ENCODE data around the gene PRDM4. TPM values are rescaled to one million over a fixed set of nuclear protein-coding genes. Genes with fewer than 3 reads are reported as not detected.

Gene PRDM4
- total and polyA plus RNA-seq, 2 of the 13 experiments (the other 11 are each of a cell fraction or from before 2014, with no cell fraction given), result 9.9 to 15.3 TPM

- TF ChIP-seq TCF7 (IDR thresholded peaks at IDR 0.05; ENCODE audit: low read depth) (no peak), HNF4G (IDR thresholded peaks at IDR 0.05; ENCODE audit: borderline replicate concordance, low read depth, low read length) (peak; percentile 89), HNF4G (CRISPR knock-in tag; IDR thresholded peaks at IDR 0.05; ENCODE audit: borderline replicate concordance, low read depth) (peak; percentile 84; the same call in 1 of the 2 replicates), MIXL1 (CRISPR knock-in tag; IDR thresholded peaks at IDR 0.05) (0 out of 2 replicates have a peak, but pooled peaks have one; percentile 25), ZNF432 (CRISPR knock-in tag; IDR thresholded peaks at IDR 0.05; ENCODE audit: borderline replicate concordance) (no peak), TARDBP (CRISPR knock-in tag; IDR thresholded peaks at IDR 0.05) (no peak), ZNF30 (CRISPR knock-in tag; IDR thresholded peaks at IDR 0.05) (no peak), NFYC (CRISPR knock-in tag; IDR thresholded peaks at IDR 0.05) (no peak), CAMTA2 (CRISPR knock-in tag; IDR thresholded peaks at IDR 0.05; ENCODE audit: borderline replicate concordance) (no peak), MIER3 (CRISPR knock-in tag; IDR thresholded peaks at IDR 0.05; ENCODE audit: borderline replicate concordance) (peak; percentile 25; the same call in 1 of the 2 replicates), RAD21 (CRISPR knock-in tag; IDR thresholded peaks at IDR 0.05) (peak; percentile 16; the same call in 1 of the 2 replicates), FOXC1 (CRISPR knock-in tag; IDR thresholded peaks at IDR 0.05; ENCODE audit: borderline replicate concordance) (no peak), MLX (CRISPR knock-in tag; IDR thresholded peaks at IDR 0.05) (peak; percentile 87), ZNF34 (CRISPR knock-in tag; IDR thresholded peaks at IDR 0.05; ENCODE audit: borderline replicate concordance) (no peak), NFATC3 (CRISPR knock-in tag; IDR thresholded peaks at IDR 0.05) (no peak), SRF (IDR thresholded peaks at IDR 0.05; ENCODE audit: low read depth, low read length) (no peak), ZBTB44 (CRISPR knock-in tag; IDR thresholded peaks at IDR 0.05) (no peak), CBX5 (CRISPR knock-in tag; IDR thresholded peaks at IDR 0.05; ENCODE audit: borderline replicate concordance) (no peak), GATA4 (IDR thresholded peaks at IDR 0.05; ENCODE audit: borderline replicate concordance, low read depth) (no peak), TBX2 (CRISPR knock-in tag; IDR thresholded peaks at IDR 0.05; ENCODE audit: borderline replicate concordance) (peak; percentile 29; the same call in 1 of the 2 replicates), ZNF331 (CRISPR knock-in tag; IDR thresholded peaks at IDR 0.05) (0 out of 2 replicates have a peak, but pooled peaks have one; percentile 30), ZNF260 (CRISPR knock-in tag; IDR thresholded peaks at IDR 0.05; ENCODE audit: borderline replicate concordance, low read depth) (no peak), YY1 (IDR thresholded peaks at IDR 0.05; ENCODE audit: insufficient read depth, insufficient replicate concordance, low read depth, low read length) (no peak), MYPOP (CRISPR knock-in tag; IDR thresholded peaks at IDR 0.05) (no peak), ZNF660 (CRISPR knock-in tag; IDR thresholded peaks at IDR 0.05; ENCODE audit: borderline replicate concordance, low read depth) (no peak), CENPT (CRISPR knock-in tag; IDR thresholded peaks at IDR 0.05; ENCODE audit: low read depth) (no peak), ZBTB33 (CRISPR knock-in tag; IDR thresholded peaks at IDR 0.05) (no peak), JUNB (CRISPR knock-in tag; IDR thresholded peaks at IDR 0.05; ENCODE audit: borderline replicate concordance) (no peak)
Observed at GRCh38 chr12:107684990-107685359, 76.0 kb downstream of the PRDM4 start (continued).
